ENCODE measurements around the gene EMC9.

The EMC9 gene

DNA sequence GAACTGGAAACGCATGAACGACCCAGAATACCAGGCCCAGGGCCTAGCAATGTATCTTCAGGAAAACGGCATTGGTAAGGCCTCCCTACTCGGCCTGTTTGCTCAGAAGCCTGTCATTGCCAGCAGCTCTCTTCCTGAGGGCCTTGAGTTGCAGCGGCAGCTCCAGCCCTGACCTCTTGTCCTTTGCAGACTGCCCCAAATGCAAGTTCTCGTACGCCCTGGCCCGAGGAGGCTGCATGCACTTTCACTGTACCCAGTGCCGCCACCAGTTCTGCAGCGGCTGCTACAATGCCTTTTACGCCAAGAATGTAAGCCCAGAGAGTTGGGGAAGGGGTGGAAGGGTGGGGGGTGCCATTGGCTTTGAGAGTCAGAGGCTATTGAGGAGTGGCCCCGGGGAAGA, 15.9 kb upstream of the EMC9 start:
- peaks cover 54% of the 10 kb centered on the region for H3K36me3 ChIP-seq (ENCODE audit: control insufficient read depth, low read length)
- no peak overlapping the region for H3K27ac ChIP-seq (ENCODE audit: low read depth, low read length)
- no peaks in the 10 kb centered on the region for H3K9me2 ChIP-seq (replicated peaks; ENCODE audit: control insufficient read depth, low read length)
- H4K20me1 ChIP-seq (ENCODE audit: control insufficient read depth, insufficient read depth, low read depth, low read length): no peaks in the 10 kb centered on the region
- no peak overlapping the region for H3K4me2 ChIP-seq (ENCODE audit: low read length)
- H3K79me2 ChIP-seq (ENCODE audit: control insufficient read depth, low read length): peaks cover 7% of the 10 kb centered on the region
- no peak for TF ChIP-seq EZH2phosphoT487 (IDR thresholded peaks at IDR 0.05; ENCODE audit: borderline replicate concordance, low read length)
- TF ChIP-seq, protein P1, sequence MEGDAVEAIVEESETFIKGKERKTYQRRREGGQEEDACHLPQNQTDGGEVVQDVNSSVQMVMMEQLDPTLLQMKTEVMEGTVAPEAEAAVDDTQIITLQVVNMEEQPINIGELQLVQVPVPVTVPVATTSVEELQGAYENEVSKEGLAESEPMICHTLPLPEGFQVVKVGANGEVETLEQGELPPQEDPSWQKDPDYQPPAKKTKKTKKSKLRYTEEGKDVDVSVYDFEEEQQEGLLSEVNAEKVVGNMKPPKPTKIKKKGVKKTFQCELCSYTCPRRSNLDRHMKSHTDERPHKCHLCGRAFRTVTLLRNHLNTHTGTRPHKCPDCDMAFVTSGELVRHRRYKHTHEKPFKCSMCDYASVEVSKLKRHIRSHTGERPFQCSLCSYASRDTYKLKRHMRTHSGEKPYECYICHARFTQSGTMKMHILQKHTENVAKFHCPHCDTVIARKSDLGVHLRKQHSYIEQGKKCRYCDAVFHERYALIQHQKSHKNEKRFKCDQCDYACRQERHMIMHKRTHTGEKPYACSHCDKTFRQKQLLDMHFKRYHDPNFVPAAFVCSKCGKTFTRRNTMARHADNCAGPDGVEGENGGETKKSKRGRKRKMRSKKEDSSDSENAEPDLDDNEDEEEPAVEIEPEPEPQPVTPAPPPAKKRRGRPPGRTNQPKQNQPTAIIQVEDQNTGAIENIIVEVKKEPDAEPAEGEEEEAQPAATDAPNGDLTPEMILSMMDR (IDR thresholded peaks at IDR 0.05; ENCODE audit: low read depth, low read length, poor library complexity, severe bottlenecking): no peak
- H3K4me1 ChIP-seq (ENCODE audit: control insufficient read depth, low read length): peaks cover 17% of the 10 kb centered on the region
- no peaks in the 10 kb centered on the region for H3F3A ChIP-seq (ENCODE audit: control insufficient read depth, insufficient read depth)
- H3K9me3 ChIP-seq (ENCODE audit: control insufficient read depth, insufficient read depth, low read length): no peaks in the 10 kb centered on the region
- H3K27me3 ChIP-seq (ENCODE audit: control insufficient read depth, low read length): no peaks in the 10 kb centered on the region
- H3K4me3 ChIP-seq (ENCODE audit: low read length): no peak overlapping the region

DNA sequence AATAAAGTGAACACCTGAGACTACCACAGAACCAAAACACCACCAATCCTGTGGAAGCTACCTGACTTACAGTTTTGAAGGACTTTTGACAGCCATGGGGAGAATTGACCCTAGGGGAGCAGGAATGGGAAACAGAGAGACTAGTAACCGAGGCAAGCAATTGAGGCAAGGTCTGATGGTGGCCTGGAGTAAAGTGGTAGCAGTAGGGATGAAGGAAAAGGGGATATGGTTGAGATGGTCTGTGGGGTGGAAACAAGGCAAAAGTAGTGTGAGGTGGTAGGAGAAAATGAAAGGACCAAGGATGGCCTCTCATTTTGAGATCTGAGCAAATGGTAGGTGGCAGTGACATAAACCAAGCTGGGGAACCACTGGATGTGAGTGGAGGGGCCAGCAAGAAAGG, 15.4 kb upstream of the EMC9 start:
- Histone ChIP-seq H3K79me2 (ENCODE audit: control insufficient read depth, low read length) (peaks cover 4% of the 10 kb centered on the region), H3K27ac (ENCODE audit: low read depth, low read length) (no peak overlapping the region), H3K27me3 (ENCODE audit: control insufficient read depth, low read length) (no peaks in the 10 kb centered on the region), H3F3A (ENCODE audit: control insufficient read depth, insufficient read depth) (no peaks in the 10 kb centered on the region), H3K4me2 (ENCODE audit: low read length) (no peak overlapping the region), H4K20me1 (ENCODE audit: control insufficient read depth, insufficient read depth, low read depth, low read length) (no peaks in the 10 kb centered on the region), H3K36me3 (ENCODE audit: control insufficient read depth, low read length) (peaks cover 53% of the 10 kb centered on the region), H3K9me2 (replicated peaks; ENCODE audit: control insufficient read depth, low read length) (no peaks in the 10 kb centered on the region), H3K4me3 (ENCODE audit: low read length) (no peak overlapping the region), H3K9me3 (ENCODE audit: control insufficient read depth, insufficient read depth, low read length) (no peaks in the 10 kb centered on the region), H3K4me1 (ENCODE audit: control insufficient read depth, low read length) (peaks cover 14% of the 10 kb centered on the region)
- TF ChIP-seq, protein P1 (IDR thresholded peaks at IDR 0.05; ENCODE audit: low read depth, low read length, poor library complexity, severe bottlenecking): no peak

DNA sequence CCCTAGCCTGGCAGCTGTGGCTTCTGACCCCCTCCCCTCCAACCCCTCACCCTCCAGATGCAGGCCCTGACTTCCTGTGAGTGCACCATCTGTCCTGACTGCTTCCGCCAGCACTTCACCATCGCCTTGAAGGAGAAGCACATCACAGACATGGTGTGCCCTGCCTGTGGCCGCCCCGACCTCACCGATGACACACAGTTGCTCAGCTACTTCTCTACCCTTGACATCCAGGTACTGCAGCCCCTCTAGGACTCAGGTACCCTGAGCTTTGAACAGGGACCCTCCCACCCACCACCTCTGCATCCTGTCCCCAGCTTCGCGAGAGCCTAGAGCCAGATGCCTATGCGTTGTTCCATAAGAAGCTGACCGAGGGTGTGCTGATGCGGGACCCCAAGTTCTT, 13.7 kb upstream of the EMC9 start:
- TF ChIP-seq, protein P1 (IDR thresholded peaks at IDR 0.05; ENCODE audit: low read depth, low read length, poor library complexity, severe bottlenecking): no peak
- TF ChIP-seq EZH2phosphoT487 (IDR thresholded peaks at IDR 0.05; ENCODE audit: borderline replicate concordance, low read length): no peak
- H3K27me3 ChIP-seq (ENCODE audit: control insufficient read depth, low read length): no peaks in the 10 kb centered on the region
- no peaks in the 10 kb centered on the region for H3K9me3 ChIP-seq (ENCODE audit: control insufficient read depth, insufficient read depth, low read length)
- H3K79me2 ChIP-seq (ENCODE audit: control insufficient read depth, low read length): no peaks in the 10 kb centered on the region; the same call in 1 of the 2 replicates
- H3K4me3 ChIP-seq (ENCODE audit: low read length): no peak overlapping the region
- no peak overlapping the region for H3K27ac ChIP-seq (ENCODE audit: low read depth, low read length)
- no peaks in the 10 kb centered on the region for H4K20me1 ChIP-seq (ENCODE audit: control insufficient read depth, insufficient read depth, low read depth, low read length)
- H3K4me1 ChIP-seq (ENCODE audit: control insufficient read depth, low read length): no peaks in the 10 kb centered on the region
- no peaks in the 10 kb centered on the region for H3K9me2 ChIP-seq (replicated peaks; ENCODE audit: control insufficient read depth, low read length)
- H3K4me2 ChIP-seq (ENCODE audit: low read length): no peak overlapping the region
- H3F3A ChIP-seq (ENCODE audit: control insufficient read depth, insufficient read depth): no peaks in the 10 kb centered on the region
- H3K36me3 ChIP-seq (ENCODE audit: control insufficient read depth, low read length): peaks cover 64% of the 10 kb centered on the region

All from DOHH2 (cell line).